HG03575 (cell line): ENCODE measurements around the gene PTPN14.

Experiments used
- ATAC-seq: cut with Tn5 transposase; IDR thresholded peaks from one replicate; pipeline ENCODE4 v1.9.1; 2021; ENCODE audit not compliant: unreplicated experiment, insufficient number of reproducible peaks, low FRiP score; ENCODE audit errors: extremely low read depth

The PTPN14 gene

DNA sequence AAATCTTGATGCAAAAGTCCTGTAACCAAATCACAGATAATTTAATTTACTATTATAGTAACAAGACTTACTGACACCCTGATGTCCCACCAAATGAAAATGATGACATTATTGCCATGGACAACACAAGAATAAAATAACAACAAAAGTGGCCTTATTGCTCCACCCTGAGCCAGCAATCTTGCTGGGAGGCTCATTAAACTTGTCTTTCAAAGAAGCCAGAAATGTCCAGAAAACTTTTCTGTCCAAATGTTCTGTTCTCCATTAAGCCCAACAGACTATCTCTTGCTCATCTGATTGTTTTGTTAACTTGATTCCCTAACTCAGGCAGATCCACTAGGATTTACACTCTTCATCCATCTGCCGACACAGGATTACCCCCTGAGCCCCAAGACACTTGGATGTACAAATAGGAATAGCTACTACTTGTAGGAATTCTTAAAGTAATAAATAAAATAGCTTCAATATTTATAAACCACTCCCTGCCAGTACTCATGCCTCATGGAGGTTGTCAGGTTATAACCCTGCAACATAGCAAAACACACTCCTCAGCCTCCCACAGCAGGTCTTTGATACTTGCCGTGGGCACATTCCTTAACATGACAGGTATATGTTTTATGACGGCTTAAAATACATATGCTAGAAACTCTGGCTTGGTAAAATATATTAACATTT lies 84.9 kb downstream of the PTPN14 start:
- no peak for ATAC-seq

GRCh38 chr1:214464445-214465287 lies 86.7 kb downstream of the PTPN14 start:
- no peak for ATAC-seq

DNA sequence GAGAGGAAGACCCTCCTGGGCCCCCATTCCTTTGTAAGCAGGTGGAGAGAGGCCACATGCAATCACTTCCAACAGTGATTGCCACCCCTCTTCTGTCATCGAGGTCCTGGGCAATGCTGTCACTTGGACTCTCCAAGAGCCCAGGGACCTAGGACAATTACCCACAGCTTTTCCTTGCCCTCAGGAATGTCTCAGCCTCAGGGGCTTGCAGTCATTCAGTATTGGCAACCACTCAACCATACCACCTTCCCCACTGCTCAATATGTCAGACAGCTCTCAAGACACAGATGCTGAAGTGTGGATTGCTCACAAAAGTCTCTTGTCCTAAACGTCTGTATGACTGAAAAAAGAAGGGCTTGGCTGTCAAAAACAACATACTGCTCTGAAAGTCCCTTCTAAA lies 87.8 kb downstream of the PTPN14 start:
- no peak for ATAC-seq

- no peak for ATAC-seq
Measured at GRCh38 chr1:214462882-214463281, 88.5 kb downstream of the PTPN14 start.

- ATAC-seq: no peak
Measured at GRCh38 chr1:214461305-214461704, 90.1 kb downstream of the PTPN14 start.

GRCh38 chr1:214460304-214460916 lies 91.0 kb downstream of the PTPN14 start:
- no peak for ATAC-seq

DNA sequence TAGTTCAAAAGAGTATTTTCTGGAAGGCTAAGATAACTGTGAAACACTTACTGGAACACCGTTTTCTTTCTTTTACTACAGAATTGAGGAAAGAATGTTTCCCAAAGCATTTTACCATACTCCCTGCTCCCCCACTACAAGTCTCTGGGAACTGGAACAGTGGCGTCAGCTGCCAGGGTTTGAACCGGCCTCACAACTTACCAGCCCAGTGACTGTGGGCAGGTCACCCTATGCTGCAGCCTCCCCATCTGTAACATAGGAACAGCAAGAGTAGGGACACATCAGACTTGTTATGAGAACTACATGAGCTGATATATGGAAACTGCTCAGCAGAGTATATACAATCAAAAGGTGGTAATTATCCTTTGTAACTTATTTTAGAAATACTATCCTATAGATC lies 91.5 kb downstream of the PTPN14 start:
- ATAC-seq: no peak

DNA sequence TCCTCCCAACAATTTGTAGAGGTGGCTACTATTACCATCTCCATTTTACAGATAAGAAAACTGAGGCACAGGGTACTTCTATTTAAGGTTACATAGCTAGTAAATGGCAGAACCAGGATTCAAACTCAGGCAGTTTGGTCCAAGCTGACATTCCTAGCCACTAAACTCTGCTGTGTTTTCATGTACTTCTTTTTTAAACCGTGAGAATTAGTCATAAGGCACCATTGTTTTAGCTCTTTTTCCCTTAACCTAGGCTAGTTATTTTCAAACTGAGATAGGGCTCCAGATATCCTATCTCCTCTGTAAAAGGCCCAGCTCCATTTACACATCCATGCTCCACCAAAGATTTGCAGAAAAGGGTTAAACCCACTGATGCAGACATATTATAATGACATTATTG lies 92.9 kb downstream of the PTPN14 start:
- ATAC-seq: no peak

DNA sequence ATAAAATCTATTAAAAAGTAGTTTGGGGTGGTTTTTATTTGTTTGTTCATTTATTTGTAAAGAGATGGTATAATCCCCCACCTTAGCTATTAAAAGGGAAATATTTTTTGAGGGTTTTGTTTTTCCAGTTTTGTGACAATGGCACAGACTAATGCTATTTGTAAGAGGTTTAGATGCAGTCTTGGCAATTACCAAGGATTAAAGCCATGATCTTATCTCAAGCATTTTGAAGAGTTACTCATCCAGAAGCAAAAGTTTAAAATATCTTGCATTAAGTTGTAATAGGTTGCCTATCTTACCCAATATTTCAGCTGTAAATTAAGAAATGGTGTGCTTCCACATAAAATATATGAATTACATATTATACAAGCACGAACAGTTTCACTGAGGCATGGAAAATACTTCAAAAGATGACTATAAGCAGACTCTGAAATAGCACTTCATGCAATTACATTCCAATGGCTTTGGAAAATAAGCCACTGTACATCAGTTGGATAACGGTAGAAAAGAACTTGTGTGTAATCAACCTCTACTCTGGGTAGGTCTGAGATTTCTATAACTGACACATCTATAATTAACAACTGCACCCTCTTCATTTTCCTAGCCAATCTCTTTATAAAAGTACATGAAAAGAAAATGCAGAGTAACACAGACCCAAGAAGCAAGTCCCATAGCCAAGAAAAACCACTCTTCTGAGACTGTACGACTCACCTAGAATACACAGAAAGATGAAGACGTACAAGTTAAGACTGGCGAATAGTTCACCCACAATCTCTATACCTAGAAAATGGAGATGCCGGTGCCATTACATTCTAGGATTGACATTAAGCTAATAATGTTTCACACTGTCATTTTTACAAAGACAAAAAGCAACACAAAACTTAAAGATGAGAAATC lies 95.2 kb downstream of the PTPN14 start:
- no peak for ATAC-seq

DNA sequence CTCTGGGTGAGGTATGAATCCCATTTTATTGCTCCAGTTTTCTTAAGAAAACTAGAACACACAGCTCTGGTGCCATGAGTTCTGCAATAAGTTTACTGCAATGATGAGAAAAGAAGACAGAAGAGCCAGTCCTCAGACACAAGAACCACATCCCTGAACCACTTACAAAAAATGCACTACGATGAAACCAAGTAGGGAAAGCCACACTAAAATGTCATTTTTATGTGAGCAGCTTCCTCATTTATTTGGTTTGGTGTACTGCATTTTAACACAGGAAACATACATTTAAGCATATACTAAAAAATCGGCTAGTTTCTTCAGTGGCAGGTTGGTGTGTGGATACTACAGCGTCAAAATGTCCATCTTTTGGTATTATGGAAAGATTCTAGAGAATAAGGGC lies 95.9 kb downstream of the PTPN14 start:
- no peak for ATAC-seq

DNA sequence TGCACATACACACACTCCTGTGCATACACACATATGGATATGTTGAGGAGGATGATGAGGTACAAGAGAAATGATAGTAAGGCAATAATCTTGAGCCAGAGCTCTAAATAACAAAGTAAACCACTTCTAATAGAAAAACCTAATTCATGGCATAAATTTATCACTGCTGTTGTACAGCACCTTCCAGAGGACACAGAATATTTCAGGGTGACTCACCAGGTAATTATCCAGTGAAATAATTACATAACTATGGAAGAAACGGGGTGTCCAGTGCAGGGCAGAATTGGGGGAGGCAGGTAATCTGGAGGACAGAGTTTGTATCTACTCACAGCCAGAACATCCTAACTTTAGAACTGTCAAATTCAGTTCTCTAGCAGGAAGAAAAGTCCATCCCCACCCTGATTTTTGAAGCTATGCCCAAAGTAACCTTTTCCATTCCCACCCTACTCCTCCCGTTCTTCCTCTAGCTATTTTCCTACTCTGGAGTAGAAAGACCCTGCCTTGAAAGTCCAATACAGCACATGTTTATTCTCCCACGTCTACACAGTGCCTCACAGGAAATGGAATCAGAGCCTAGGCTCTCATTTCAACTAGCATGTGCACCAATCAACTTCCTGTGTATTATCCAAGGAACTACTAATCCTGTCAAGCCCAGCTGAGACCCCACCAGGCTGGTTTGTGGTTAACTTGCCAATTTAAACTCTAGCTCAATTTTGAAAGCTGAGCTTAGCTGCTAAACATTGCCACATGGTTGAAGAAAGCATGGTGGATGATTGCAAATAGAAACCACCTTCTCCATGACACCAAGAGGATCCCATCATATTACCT lies 96.6 kb downstream of the PTPN14 start:
- no peak for ATAC-seq

DNA sequence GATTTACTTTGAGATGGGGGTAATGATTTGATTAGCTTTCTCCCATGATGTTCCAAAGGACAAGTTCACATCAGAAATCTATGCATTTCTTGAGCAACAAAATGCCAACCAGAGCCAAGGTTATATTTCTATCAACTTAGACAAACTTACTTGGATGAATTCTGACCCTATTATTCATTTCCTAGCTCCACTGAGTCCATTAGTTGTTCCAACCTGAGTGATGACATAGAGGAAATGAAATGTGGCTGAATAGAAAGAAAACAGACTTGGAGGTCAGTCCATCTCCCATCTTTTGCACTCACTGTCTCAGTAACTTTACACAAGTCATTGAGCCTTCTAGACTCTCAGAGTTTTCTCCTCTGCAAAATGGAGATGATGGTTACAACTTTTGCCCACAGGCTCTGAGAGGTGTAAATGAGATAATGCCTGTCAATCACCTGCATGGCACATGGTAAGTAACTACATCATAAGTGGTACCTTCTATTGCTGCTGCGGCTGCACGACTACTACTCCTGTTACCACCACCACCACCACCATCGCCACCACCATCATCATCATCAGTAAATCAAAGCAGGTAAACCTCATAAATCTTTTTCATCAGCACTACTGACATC lies 98.2 kb downstream of the PTPN14 start:
- ATAC-seq: no peak

GRCh38 chr1:214452152-214452784 lies 99.1 kb downstream of the PTPN14 start:
- no peak for ATAC-seq

DNA sequence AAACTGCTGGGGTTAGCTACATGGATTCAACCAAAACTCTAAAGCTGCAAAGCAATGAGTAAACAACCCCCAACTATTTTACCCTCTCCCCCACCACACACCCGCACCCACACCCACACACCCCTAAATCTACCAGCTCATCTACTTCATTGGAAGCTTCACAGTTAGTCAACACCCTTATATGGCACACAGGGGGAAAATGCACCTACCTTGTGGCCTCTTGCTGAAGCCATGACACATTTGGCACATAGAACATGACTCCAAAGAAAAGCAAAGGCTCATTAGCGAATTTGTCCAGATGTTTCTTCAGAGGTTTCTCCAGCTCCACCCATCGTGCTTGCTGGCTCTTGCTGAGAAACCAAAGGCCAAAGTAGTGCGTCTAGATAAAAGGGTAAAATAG lies 99.8 kb downstream of the PTPN14 start:
- no peak for ATAC-seq

DNA sequence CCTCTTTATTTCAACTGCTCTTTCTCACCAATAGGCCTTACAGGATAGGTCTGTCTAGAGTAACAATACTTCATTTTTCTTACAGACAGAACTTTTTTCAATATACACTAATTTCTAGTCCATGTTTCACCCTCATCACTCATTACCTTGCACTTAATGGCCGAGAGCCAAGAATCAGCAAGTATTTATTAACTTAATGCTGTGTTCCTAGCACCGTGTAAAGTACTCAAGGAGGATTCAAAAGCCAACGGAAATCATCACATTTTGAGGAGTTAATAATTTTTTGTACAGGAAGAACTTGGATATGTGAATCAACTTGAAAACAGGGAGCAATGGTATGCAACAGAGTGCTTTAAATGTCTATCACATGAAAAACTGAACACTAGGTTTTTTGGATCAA lies 102.0 kb downstream of the PTPN14 start:
- ATAC-seq: no peak

DNA sequence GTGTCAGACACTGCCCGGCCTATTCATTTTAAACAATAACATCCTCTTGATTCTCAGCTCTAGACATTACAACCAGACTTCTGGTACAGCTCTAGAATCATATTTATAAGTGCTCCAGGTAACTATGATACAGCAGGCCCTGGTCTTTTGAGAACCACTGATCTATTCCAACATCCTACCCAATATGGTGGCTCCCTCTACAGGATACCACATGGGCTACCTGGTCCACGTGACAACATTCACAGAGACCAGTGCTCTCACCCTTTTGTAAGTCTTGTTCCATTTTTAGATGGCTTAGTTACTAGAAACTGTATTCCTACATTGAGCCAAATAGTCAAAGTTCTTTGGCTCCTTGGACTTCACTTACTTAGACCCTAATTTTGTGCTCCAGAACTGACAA lies 102.9 kb downstream of the PTPN14 start:
- ATAC-seq: no peak

DNA sequence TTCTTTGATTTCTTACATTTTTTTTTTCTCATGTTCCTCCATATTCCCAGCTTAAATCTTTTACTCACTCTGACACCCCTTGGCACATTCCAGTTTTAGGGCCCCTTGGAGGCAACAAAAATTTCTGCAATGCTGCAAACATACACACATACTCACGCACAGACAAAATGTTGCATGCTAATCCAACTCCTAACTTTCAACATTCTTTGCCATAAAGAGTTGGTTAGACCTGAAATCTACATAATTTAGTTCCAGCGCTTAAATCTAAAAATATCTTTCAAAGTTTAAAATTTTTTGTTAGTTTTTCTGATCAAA lies 103.9 kb downstream of the PTPN14 start:
- no peak for ATAC-seq
